Activated gamma-delta T cell treated with Interleukin-2 at 50 U/mL for 16 hours (primary cell): ENCODE measurements around the gene LBHD2.

Experiments used
- DNase-seq: peaks from one replicate; pipeline ENCODE4 v3.0.0-alpha.2; 2020

Gene LBHD2

GRCh38 chr14:103134919-103135318, 50.9 kb downstream of the LBHD2 start:
- DNase-seq = no peak

- DNase-seq = no peak
Observed at GRCh38 chr14:103135333-103136260, 51.6 kb downstream of the LBHD2 start.

GRCh38 chr14:103136388-103137271, 52.6 kb downstream of the LBHD2 start:
- no peak for DNase-seq

GRCh38 chr14:103137689-103138300, 53.8 kb downstream of the LBHD2 start:
- no peak for DNase-seq

- no peak for DNase-seq
Observed at GRCh38 chr14:103138301-103139131, 54.5 kb downstream of the LBHD2 start.

- no peak for DNase-seq
Observed at GRCh38 chr14:103139132-103140025, 55.4 kb downstream of the LBHD2 start.
